Measurements from ENCODE around the gene MOXD1. TPM values are rescaled to one million over a fixed set of nuclear protein-coding genes. Genes with fewer than 3 reads are reported as not detected.

Gene MOXD1
- total and polyA plus RNA-seq, 2 of the 8 experiments (the other 6 are each of a cell fraction or from before 2014, with no cell fraction given) = 1.6 to 3.5 TPM

GRCh38 chr6:132304891-132305305 lies 96.4 kb downstream of the MOXD1 start:
- WGBS, 2 experiments (ENCODE audit: extremely low coverage in 1 of 2, insufficient coverage in 1 of 2, insufficient read length in 1 of 2, insufficient replicate concordance in 2 of 2, low coverage in 1 of 2, low lambda C conversion rate in 2 of 2, missing lambda C conversion rate in 1 of 2) = 95% methylated on average over 6 of the region's 6 CpGs; no CpG with 5 or more reads in 1 of the 2 experiments
- Histone ChIP-seq H3K14ac (ENCODE audit: insufficient read length) (no peak overlapping the region), H3K18ac (ENCODE audit: extremely low read depth, low read length) (no peak overlapping the region), H3K79me1 (ENCODE audit: low read depth, low read length) (no peaks in the 10 kb centered on the region), H3K27ac (ENCODE audit: low read depth, low read length) (no peak overlapping the region), H2AFZ (ENCODE audit: low read length) (no peak overlapping the region), H2BK5ac (ENCODE audit: low read depth, low read length) (no peak overlapping the region), H3K4me1 (replicated peaks in 1 of 4; ENCODE audit: control insufficient read depth in 3 of 4, insufficient read depth in 4 of 4, low read length in 3 of 4) (no peaks in the 10 kb centered on the region), H2BK120ac (replicated peaks; ENCODE audit: low read depth, low read length) (no peak overlapping the region), H3K4me2 (ENCODE audit: insufficient read depth in 1 of 2, low read depth in 2 of 2, low read length in 2 of 2) (no peak overlapping the region), H3K9ac (replicated peaks in 1 of 4; ENCODE audit: extremely low read depth in 1 of 4, low read depth in 3 of 4, low read length in 3 of 4) (no peak overlapping the region), H2BK20ac (ENCODE audit: low read length) (no peak overlapping the region), H3K9me3 (ENCODE audit: insufficient read depth in 2 of 2, low read depth in 1 of 2, low read length in 1 of 2) (no peaks in the 10 kb centered on the region), H3K79me2 (ENCODE audit: control insufficient read depth in 1 of 2, insufficient read depth in 2 of 2, low read length in 2 of 2) (no peaks in the 10 kb centered on the region), H3K23ac (ENCODE audit: insufficient read length) (no peak overlapping the region), H4K8ac (ENCODE audit: extremely low read depth, insufficient read depth, low read length) (no peak overlapping the region), H3K4me3 (ENCODE audit: extremely low read depth in 1 of 4, insufficient read depth in 2 of 4, low read depth in 3 of 4, low read length in 4 of 4) (no peak overlapping the region), H3K27me3 (replicated peaks in 1 of 4; ENCODE audit: control insufficient read depth in 3 of 4, extremely low read depth in 1 of 4, insufficient read depth in 3 of 4, low read length in 3 of 4) (no peaks in the 10 kb centered on the region), H2BK12ac (ENCODE audit: low read depth, low read length) (no peak overlapping the region), H4K91ac (replicated peaks; ENCODE audit: insufficient read length, low read length) (no peak overlapping the region), H3K56ac (replicated peaks; ENCODE audit: insufficient read length, low read depth, low read length) (no peak overlapping the region), H2AK5ac (ENCODE audit: low read depth, low read length) (no peak overlapping the region), H2BK15ac (ENCODE audit: low read length) (no peak overlapping the region), H4K20me1 (replicated peaks in 1 of 2; ENCODE audit: control insufficient read depth in 1 of 2, insufficient read depth in 2 of 2, low read length in 2 of 2) (no peaks in the 10 kb centered on the region), H3K36me3 (ENCODE audit: control insufficient read depth in 2 of 4, insufficient read depth in 4 of 4, low read length in 3 of 4) (no peaks in the 10 kb centered on the region), H3K23me2 (ENCODE audit: low read depth, low read length) (no peaks in the 10 kb centered on the region), H3K4ac (replicated peaks; ENCODE audit: insufficient read length, low read depth, low read length) (no peak overlapping the region), H4K5ac (ENCODE audit: insufficient read length, low read depth, low read length) (no peak overlapping the region)
- TF ChIP-seq ZNF274 (IDR thresholded peaks at IDR 0.05; ENCODE audit: borderline replicate concordance, extremely low read depth, low read length) = no peak
- TF ChIP-seq ASH2L (IDR thresholded peaks at IDR 0.05; ENCODE audit: low read length) = no peak
- POLR2A ChIA-PET (ENCODE audit: partially characterized antibody) = no interaction called here
- no peak for DNase-seq (ENCODE audit: low read depth in 1 of 2, low spot score in 2 of 2)
- FAIRE-seq = no peak
- CTCF ChIA-PET (ENCODE audit: partially characterized antibody) = interaction anchor here (1.0 to 3.0 kb wide), 4 partner anchors 85 to 179 kb away, joined by 3 to 16 read pairs (median 4); no protein-coding TSS in a partner anchor
